NCI-H69 (cell line): ENCODE data around the gene MAMSTR.
"Not testable (repeated sequence)": the region's sequence is repeated elsewhere in the genome, so short reads cannot be mapped to it uniquely, and the experiment has no call there.

Experiments
- DNase-seq: peaks from one replicate; lab custom pipeline; 2025; lab: John Stamatoyannopoulos, UW

The MAMSTR gene, protein sequence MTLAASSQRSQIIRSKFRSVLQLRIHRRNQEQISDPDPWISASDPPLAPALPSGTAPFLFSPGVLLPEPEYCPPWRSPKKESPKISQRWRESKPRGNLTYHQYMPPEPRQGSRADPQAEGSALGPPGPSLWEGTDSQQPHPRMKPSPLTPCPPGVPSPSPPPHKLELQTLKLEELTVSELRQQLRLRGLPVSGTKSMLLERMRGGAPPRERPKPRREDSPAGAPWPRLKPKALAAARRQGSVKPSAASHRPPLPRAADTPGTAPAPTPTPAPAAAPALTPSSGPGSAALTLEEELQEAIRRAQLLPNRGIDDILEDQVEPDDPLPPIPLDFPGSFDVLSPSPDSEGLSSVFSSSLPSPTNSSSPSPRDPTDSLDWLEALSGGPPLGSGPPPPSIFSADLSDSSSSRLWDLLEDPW

GRCh38 chr19:48719263-48720171, at the start of gene MAMSTR:
MAMSTR (minus strand) TSS chr19:48719725; CDS start chr19:48719031, 694 bp downstream.
- no peak for DNase-seq

DNA sequence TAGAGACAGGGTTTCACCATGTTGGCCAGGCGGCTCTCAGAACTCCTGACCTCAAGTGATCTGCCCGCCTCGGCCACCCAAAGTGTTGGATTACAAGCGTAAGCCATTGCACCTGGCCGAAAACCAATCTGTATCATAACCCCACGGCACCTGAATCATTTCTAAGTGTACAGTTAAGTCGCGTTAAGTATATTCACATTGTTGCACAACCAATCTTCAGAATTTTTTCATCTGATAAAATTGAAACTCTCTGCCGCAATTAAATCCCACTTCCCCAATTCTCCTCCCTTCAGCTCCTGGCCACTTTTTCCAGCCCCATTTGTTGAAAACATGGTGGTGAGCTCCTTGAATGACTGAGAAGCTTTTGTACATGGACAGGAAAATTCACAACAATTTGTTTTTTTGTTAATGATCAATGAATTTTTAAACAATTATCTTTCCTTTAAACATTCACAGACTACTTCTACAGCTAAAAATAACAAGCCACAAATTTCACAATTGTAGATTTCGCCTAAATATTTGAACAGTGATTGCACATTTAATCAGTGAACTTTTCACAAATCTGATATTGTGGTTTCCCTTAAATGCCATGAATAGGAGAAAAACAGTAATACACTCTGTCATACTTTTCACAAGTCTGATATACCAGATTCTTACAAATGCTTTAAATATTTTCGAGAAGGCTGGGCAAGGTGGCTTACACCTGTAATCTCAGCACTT, 49.6 kb upstream of the MAMSTR start:
- no peak for DNase-seq

DNA sequence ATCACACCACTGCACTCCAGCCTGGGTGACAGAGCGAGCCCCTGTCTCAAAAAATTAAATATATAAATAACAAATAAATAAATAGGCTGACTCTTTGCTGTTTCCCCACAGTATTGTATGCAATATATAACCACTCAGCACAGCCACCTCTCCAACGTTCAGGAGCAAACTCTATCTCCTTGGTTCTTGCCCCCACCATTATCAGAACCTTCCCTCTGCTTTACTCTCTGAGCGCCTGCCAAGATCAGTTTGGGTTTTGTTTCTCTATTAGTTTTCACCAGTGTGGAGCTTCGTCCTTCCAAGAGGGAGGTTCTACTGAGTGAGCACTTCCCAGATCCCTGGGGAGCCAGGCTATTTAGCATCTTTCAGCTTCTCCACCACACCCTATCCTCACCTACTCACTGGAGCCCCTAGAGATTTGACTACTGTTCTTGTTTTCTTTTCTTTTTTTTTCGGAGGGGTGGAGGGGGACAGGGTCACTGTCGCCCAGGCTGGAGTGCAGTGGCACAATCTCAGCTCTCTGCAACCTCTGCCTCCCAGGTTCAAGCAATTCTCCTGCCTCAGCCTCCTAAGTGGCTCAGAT, 48.7 kb upstream of the MAMSTR start:
- DNase-seq = peak; percentile 32

DNA sequence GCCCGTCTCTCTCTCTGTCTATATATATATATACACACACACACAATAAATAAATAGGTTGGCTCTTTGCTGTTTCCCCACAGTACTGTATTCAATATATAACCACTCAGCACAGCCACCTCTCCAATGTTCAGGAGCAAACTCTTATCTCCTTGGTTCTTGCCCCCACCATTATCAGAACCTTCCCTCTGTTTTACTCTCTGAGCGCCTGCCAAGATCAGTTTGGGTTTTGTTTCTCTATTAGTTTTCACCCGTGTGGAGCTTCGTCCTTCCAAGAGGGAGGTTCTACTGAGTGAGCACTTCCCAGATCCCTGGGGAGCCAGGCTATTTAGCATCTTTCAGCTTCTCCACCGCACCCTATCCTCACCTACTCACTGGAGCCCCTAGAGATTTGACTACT, 46.3 kb upstream of the MAMSTR start:
- not testable (repeated sequence) for DNase-seq

GRCh38 chr19:48760504-48761205, 41.1 kb upstream of the MAMSTR start:
- no peak for DNase-seq

DNA sequence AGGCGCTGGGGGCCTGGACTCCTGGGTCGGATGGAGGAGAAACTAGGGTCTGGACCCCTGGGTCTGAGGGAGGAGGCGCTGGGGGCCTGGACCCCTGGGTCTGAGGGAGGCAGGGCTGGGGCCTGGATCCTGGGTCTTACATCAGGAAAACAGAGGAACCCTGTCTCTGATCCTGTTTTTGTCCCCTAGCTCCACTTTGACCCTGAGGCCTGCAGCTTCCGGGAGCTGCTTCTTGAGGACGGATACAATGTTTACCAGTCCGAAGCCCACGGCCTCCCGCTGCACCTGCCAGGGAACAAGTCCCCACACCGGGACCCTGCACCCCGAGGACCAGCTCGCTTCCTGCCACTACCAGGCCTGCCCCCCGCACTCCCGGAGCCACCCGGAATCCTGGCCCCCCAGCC, 38.2 kb upstream of the MAMSTR start:
- no peak for DNase-seq

GRCh38 chr19:48757089-48757675, 37.7 kb upstream of the MAMSTR start:
- no peak for DNase-seq

DNA sequence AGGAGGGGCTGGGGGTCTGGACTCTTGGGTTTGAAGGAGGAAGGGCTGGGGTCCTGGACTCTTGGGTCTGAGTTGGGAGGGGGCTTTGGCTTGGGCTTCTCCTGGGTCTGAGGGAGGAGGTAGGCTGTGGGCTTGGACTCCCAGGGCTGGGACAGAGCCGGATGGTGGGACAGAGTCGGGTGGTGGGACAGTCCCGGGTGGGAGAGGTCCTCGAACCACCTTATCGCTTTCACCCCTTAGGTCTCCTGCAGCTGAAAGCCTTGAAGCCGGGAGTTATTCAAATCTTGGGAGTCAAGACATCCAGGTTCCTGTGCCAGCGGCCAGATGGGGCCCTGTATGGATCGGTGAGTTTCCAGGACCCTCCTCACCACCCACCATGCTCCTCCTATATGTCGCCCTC, 37.2 kb upstream of the MAMSTR start:
- DNase-seq = no peak

GRCh38 chr19:48756212-48756611, 36.7 kb upstream of the MAMSTR start:
- DNase-seq = no peak

- no peak for DNase-seq
These were observed 36.3 kb upstream of the MAMSTR start for GRCh38 chr19:48755787-48756186.

DNA sequence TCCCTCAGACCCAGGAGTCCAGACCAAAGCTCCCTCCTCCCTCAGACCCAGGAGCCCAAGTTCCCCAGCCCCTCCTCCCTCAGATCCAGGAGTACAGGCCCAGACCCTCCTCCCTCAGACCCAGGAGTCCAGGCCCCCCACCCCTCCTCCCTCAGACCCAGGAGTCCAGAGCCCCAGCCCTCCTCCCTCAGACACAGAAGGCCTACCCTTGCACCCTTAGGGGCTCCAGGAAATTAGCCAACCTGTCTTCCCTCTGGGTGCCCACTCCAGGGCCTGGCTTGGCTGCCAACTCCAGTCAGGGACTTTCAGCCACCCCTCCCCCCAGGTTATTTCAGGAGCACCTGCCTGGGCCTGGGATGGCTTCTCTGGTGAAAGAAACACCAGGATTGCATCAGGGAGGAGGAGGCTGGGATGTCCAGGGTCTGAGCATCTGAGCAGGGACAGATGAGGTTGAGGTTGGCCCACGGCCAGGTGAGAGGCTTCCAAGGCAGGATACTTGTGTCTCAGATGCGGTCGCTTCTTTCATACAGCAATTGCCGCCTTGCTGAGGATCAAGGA, 35.6 kb upstream of the MAMSTR start, which contains the start of gene FGF21:
Gene FGF21, plus strand, starts transcription at position 441 of the 558 bp plus-strand sequence. CDS start 713 bp downstream, outside the sequence.
- peak; percentile 58 for DNase-seq

GRCh38 chr19:48752496-48753365, 33.2 kb upstream of the MAMSTR start, which contains the start of gene FUT1:
FUT1 (minus strand) TSS chr19:48752641; CDS start chr19:48751281, 1,360 bp downstream.
- peak; percentile 98 for DNase-seq

GRCh38 chr19:48751845-48752495, 32.4 kb upstream of the MAMSTR start:
- peak; percentile 72 for DNase-seq

GRCh38 chr19:48750771-48751504, 31.4 kb upstream of the MAMSTR start:
- no peak for DNase-seq

- DNase-seq = no peak
These were observed 30.8 kb upstream of the MAMSTR start for GRCh38 chr19:48750351-48750750.

DNA sequence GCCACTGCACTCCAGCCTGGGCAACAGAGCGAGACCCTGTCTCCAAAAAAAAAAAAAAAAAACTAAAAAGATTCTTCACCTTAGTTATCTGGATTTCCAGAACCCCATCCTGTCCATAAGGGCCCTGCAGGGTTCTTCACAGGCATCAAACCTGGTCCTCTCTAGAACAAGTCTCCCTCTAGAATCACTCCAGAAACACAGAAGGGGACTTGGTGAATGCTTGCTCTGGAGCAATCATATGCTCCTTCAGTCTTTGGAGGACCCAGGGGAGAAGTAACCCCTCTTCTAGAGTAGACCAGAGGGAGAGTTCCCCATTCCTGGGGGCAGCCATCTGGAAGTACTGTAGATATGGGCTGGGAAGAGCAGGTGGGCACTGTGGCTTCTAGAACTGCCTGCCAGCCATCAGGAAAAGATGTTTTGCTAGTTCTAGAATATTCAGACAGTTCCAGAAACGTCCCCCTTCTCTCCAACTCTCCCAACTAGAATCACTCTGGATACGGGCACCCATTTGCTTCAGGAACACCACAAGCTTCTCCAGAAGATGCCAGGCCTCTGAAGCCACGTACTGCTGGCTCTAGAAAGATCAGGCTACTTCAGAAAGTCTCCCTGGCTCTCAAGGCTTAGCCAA, 30.2 kb upstream of the MAMSTR start:
- DNase-seq = no peak

GRCh38 chr19:48746738-48747575, 27.4 kb upstream of the MAMSTR start, which contains the start of gene IZUMO1:
IZUMO1 (minus strand) TSS chr19:48746909; CDS start chr19:48745859, 1,050 bp downstream.
- no peak for DNase-seq
